Adrenal gland (tissue), 12 donors: ENCODE measurements around the gene RGS17. TPM values are rescaled to one million over a fixed set of nuclear protein-coding genes. Genes with fewer than 3 reads are reported as not detected.

Source experiments
- DNase-seq, 7 donors: peaks; one replicate each; pipeline ENCODE4 v3.0.0-alpha.2; 2019 to 2020
- H3K27ac ChIP-seq, 5 donors: fragments of 200-600 bp; sonication (generic) in 4 of 5; 1 replicate in 3 of 5; 2 replicates in 2 of 5; pipeline versions ENCODE4 v1.5.1 to v1.8.0; 2016 to 2020; ENCODE audit warnings: mild to moderate bottlenecking in 1 of 5
- H3K27me3 ChIP-seq: fragments of 200-600 bp; 2 replicates; pipeline ENCODE4 v1.8.0; 2021
- H3K36me3 ChIP-seq, 2 donors: fragments of 200-600 bp; replicated peaks in 1 of 2; 1 replicate in 1 of 2; 2 replicates in 1 of 2; pipeline versions ENCODE4 v1.5.1 to v1.8.0; 2018 to 2022
- H3K4me1 ChIP-seq, 2 donors: fragments of 200-600 bp; replicated peaks in 1 of 2; 1 replicate in 1 of 2; 2 replicates in 1 of 2; pipeline versions ENCODE4 v1.5.1 to v1.8.0; 2018 to 2021
- H3K4me3 ChIP-seq, 4 donors: fragments of 200-600 bp; sonication (generic) in 3 of 4; one replicate each; pipeline ENCODE4 v1.5.1; 2016 to 2018
- H3K9me3 ChIP-seq, 3 donors: fragments of 200-600 bp; sonication (generic) in 1 of 3; replicated peaks in 1 of 3; 1 replicate in 2 of 3; 2 replicates in 1 of 3; pipeline versions ENCODE4 v1.5.1 to v1.8.0; 2016 to 2021
- POLR2A ChIP-seq, 2 donors: fragments of 450-650 bp; IDR thresholded peaks; one replicate each; pipeline ENCODE4 v1.6.1; 2017; ENCODE audit warnings: antibody characterized with exemption in 2 of 2, mild to moderate bottlenecking in 2 of 2, moderate library complexity in 1 of 2
- WGBS, 4 donors: extraction: QIAGEN DNeasy Blood & Tissue Kit in 2 of 4; methylation state at CpG; one replicate each; pipeline versions ENCODE4 v1.1.5 to v1.1.7; 2013 to 2017; 5-methylcytosine and 5-hydroxymethylcytosine counted together
- intact Hi-C, 2 donors: fragments of 100-400 bp; cut with DNase I; formaldehyde crosslinking; loops; one replicate each; pipeline versions ENCODE4 v1.14.1 to v1.15.0; 2022 to 2023
- polyA plus RNA-seq, 3 donors: library from polyadenylated mRNA; stranded (reverse); fragments of 200-250 nt in 2 of 3; fragments of 350-450 nt in 1 of 3; fragmentation: Illumina TruSeq in 1 of 3; extraction: RNeasy Lipid Tissue Mini Kit (QIAGEN cat#74804) in 1 of 3; gene quantifications; one replicate each; pipeline ENCODE4 v1.2.3, GENCODE V29; 2013 to 2014
- total RNA-seq, 9 donors: library from RNA; depleted of rRNA in 4 of 9; stranded (reverse); fragments of >200 nt in 4 of 9; fragments of 120-200 nt in 1 of 9; fragmentation: NEBNext Ultra II Directional in 1 of 9; extraction: Animal tissue kit (Norgen Biotek cat#: 25700) in 1 of 9; gene quantifications; one replicate each; pipeline versions ENCODE4 v1.1.0 to v1.2.4, GENCODE V29; 2013 to 2023
- TF ChIP-seq, protein P1 (sequence below), 6 experiments: fragments of 450-650 bp in 4 of 6; fragments of 200-600 bp in 2 of 6; sonication (generic) in 1 of 6; IDR thresholded peaks; 1 replicate in 5 of 6; 2 replicates in 1 of 6; pipeline versions ENCODE4 v1.5.1 to v1.8.0; 2016 to 2021; ENCODE audit warnings: antibody characterized with exemption in 6 of 6, mild to moderate bottlenecking in 2 of 6, moderate library complexity in 1 of 6
- donor health status: healthy with polysubstance abuse.
- donor health status: Bipolar disorder and iron deficiency.
- donor health status: DM: yes; HTN: yes; CAD: no.
- donor health status: DM: no; HTN: no; CAD: no.
- donor health status: DM: no; HTN: no; CAD: no.
- donor health status: DM: yes; HTN: yes; CAD: no.

Gene RGS17
- total and polyA plus RNA-seq, 12 donors: under 0.01 to 0.83 (median 0.16) TPM; not detected in 5

DNA sequence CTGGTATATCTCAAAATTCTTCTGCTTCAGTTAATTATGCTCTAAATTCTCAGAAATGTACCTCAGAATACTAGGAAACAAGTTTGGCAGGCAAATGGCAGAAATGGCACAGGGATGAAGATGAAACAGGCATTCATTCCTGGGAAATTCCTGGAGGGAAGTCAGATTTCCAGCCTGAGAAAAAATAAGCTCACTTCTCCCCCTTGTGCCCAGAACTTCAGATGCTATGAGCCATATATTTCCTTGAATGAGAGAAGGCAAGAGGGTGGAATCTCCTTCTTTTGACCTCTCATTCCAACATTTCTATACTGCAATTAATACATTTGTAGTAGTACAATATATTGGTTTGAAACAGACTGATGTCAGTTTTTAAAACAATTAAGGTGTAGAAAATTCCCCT, 22.8 kb downstream of the RGS17 start:
- no peak overlapping the region for H3K4me3 ChIP-seq
- no peaks in the 10 kb centered on the region for H3K9me3 ChIP-seq
- intact Hi-C loops: no loop called here
- no peaks in the 10 kb centered on the region for H3K36me3 ChIP-seq
- TF ChIP-seq, protein P1, sequence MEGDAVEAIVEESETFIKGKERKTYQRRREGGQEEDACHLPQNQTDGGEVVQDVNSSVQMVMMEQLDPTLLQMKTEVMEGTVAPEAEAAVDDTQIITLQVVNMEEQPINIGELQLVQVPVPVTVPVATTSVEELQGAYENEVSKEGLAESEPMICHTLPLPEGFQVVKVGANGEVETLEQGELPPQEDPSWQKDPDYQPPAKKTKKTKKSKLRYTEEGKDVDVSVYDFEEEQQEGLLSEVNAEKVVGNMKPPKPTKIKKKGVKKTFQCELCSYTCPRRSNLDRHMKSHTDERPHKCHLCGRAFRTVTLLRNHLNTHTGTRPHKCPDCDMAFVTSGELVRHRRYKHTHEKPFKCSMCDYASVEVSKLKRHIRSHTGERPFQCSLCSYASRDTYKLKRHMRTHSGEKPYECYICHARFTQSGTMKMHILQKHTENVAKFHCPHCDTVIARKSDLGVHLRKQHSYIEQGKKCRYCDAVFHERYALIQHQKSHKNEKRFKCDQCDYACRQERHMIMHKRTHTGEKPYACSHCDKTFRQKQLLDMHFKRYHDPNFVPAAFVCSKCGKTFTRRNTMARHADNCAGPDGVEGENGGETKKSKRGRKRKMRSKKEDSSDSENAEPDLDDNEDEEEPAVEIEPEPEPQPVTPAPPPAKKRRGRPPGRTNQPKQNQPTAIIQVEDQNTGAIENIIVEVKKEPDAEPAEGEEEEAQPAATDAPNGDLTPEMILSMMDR (IDR thresholded peaks at IDR 0.05): no peak
- TF ChIP-seq POLR2A (IDR thresholded peaks at IDR 0.05): no peak
- no peak overlapping the region for H3K27ac ChIP-seq
- H3K4me1 ChIP-seq: no peaks in the 10 kb centered on the region
- no peak for DNase-seq
- no peaks in the 10 kb centered on the region for H3K27me3 ChIP-seq

DNA sequence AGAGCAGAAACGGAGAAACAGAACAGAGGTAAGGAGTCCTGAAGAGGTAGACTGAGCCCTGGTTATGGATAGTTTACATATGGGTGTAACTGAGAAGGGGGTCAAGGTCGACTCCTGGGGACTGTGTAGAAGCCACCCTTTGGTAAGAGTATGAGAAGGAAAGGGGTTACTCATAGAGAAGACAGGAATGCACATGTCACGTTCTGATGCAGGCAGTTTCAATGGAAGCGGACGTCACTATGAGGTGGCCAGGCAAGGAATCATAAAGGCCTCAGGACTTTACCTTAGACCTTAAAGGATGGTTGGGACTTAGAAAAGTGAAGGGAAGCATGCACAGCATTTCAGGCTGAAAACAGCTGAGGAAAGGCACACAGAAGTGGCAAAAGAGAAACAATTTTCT, 25.1 kb downstream of the RGS17 start:
- no peaks in the 10 kb centered on the region for H3K27me3 ChIP-seq
- H3K27ac ChIP-seq: no peak overlapping the region
- no peak overlapping the region for H3K4me3 ChIP-seq
- no peak for TF ChIP-seq POLR2A (IDR thresholded peaks at IDR 0.05)
- TF ChIP-seq, protein P1 (IDR thresholded peaks at IDR 0.05): no peak
- H3K4me1 ChIP-seq: no peaks in the 10 kb centered on the region
- 63 to 86% (median 80%) methylated on average over 5 of the region's 5 CpGs for WGBS, 4 donors
- H3K9me3 ChIP-seq: no peaks in the 10 kb centered on the region
- DNase-seq: no peak
- H3K36me3 ChIP-seq: no peaks in the 10 kb centered on the region
- intact Hi-C loops: no loop called here

DNA sequence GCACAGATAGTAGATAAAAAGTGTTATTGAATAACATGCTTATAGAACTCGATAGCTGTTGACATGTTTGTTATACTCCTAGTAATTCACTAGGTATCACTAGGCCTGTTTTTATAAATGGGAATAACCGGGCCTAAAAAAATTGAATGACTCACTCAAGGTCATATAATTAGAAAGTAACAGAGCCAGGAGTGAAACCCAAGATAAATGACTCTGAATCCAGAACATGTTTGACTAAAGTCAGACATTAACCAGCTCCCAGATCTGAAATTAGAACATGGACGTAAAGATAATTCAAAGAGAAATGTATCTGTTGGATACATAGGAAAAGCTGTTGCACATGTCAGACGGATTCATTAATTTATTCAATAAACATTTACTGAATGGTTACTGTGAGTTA, 26.9 kb downstream of the RGS17 start:
- TF ChIP-seq, protein P1 (IDR thresholded peaks at IDR 0.05): no peak
- TF ChIP-seq POLR2A (IDR thresholded peaks at IDR 0.05): no peak
- no peaks in the 10 kb centered on the region for H3K27me3 ChIP-seq
- WGBS, 4 donors: 50 to 55% (median 52%) methylated on average over 4 of the region's 4 CpGs
- H3K27ac ChIP-seq: no peak overlapping the region
- intact Hi-C loops: no loop called here
- no peak overlapping the region for H3K4me3 ChIP-seq
- no peaks in the 10 kb centered on the region for H3K36me3 ChIP-seq
- no peaks in the 10 kb centered on the region for H3K9me3 ChIP-seq
- H3K4me1 ChIP-seq: no peaks in the 10 kb centered on the region
- no peak for DNase-seq

DNA sequence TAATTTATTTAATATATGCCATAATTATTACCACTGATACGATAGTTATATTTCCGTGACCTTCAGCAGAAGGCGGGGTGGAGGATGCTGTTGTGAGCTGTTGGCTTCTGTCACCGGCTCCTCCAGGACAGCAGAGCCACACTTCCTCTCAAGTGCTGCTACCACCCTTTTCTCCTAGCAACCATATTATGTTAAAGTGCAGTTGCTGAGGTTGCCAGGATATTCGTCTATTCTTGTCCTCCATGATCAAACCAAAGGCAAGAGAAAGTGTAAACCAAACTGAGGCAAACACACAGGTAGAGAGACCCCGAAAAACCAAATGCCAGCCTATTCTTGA, 27.8 kb downstream of the RGS17 start:
- H3K36me3 ChIP-seq: no peaks in the 10 kb centered on the region
- no peaks in the 10 kb centered on the region for H3K27me3 ChIP-seq
- TF ChIP-seq, protein P1 (IDR thresholded peaks at IDR 0.05): no peak
- TF ChIP-seq POLR2A (IDR thresholded peaks at IDR 0.05): no peak
- no peak for DNase-seq
- WGBS, 4 donors: 73 to 83% (median 81%) methylated on average over 6 of the region's 6 CpGs
- intact Hi-C loops: no loop called here
- no peaks in the 10 kb centered on the region for H3K9me3 ChIP-seq
- H3K4me3 ChIP-seq: no peak overlapping the region
- no peaks in the 10 kb centered on the region for H3K4me1 ChIP-seq
- no peak overlapping the region for H3K27ac ChIP-seq
